NT2/D1 (cell line): ENCODE data around the gene OR10A6.

Experiments used
- YY1 ChIP-seq: IDR thresholded peaks from 2 replicates; pipeline ENCODE4 v1.6.1; 2011; ENCODE audit not compliant: insufficient read length, insufficient read depth
- ZNF274 ChIP-seq: IDR thresholded peaks from 2 replicates; pipeline ENCODE4 v1.6.1; 2011; ENCODE audit warnings: mild to moderate bottlenecking, low read depth, low read length

- TF ChIP-seq ZNF274 (no peak), YY1 (no peak)
Measured at GRCh38 chr11:7910286-7910788, 20.7 kb downstream of the OR10A6 start.
